Stimulated activated CD8-positive, alpha-beta memory T cell treated with anti-CD3 and anti-CD28 coated beads, Interleukin-2, amount 100 ng/mL, for 1 hour (primary cell): Measurements from ENCODE around the gene SH2D3C.

Source experiments
- DNase-seq, 2 donors: peaks; one replicate each; pipeline ENCODE4 v3.0.0-alpha.2; 2020; ENCODE audit warnings: low read depth in 2 of 2

The SH2D3C gene

GRCh38 chr9:127697575-127697974, 80.9 kb downstream of the SH2D3C start:
- no peak for DNase-seq

GRCh38 chr9:127694890-127695720, 83.4 kb downstream of the SH2D3C start:
- DNase-seq, result no peak

GRCh38 chr9:127693697-127694096, 84.8 kb downstream of the SH2D3C start:
- no peak for DNase-seq

GRCh38 chr9:127693143-127693542, 85.3 kb downstream of the SH2D3C start:
- no peak for DNase-seq

GRCh38 chr9:127692071-127692470, 86.4 kb downstream of the SH2D3C start:
- no peak for DNase-seq

- no peak for DNase-seq
Measured at GRCh38 chr9:127690735-127691134, 87.7 kb downstream of the SH2D3C start.

GRCh38 chr9:127689329-127690000, 89.0 kb downstream of the SH2D3C start:
- DNase-seq, result no peak
